Stimulated activated CD4-positive, alpha-beta T cell treated with anti-CD3 and anti-CD28 coated beads, TNF-alpha, amount 100 ng/mL, for 4 hours (primary cell): ENCODE data around the gene SNAI3.
A peak's percentile ranks its signal among the peaks of the same experiment; 100 is the strongest.

Source experiments
- DNase-seq, 3 experiments: peaks; one replicate each; pipeline ENCODE4 v3.0.0-alpha.2; 2020; ENCODE audit warnings: low read depth in 3 of 3

The SNAI3 gene

DNA sequence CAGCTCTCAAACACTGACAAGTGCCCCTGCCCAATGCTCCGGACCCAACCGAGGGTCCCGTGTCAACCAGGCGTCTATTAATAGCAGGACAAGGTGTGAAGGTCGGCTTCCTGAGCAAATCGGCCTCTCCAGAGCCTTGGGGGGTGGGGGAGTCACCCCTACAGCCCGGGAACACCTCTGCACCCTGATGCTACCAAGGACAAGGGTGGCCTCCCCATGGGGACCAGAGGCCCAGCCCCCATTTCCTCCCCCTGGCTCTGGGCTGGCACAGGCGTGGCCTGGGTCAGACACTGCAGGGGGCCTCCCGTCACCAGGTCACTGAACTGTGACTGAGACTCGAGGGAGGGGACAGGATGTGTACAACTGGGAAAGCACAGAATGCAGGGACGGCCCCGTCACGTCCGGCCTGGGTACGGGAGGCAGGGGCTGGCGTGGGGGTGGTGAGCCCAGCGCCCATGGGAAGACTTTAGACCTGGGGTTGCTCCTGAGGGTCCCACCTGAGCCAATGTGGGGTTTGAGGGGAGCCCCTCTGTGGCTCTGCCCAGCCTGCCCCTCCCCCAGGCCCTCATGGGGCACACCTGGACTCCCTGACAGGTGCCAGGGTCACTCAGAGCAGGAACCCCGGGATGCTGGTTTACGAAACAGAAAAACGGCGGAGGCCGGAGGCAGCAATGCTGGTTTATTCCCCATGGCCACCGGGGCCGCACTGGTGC is 34.9 kb downstream of the SNAI3 start:
- peak; percentile 39 to 49 (median 42) for DNase-seq

DNA sequence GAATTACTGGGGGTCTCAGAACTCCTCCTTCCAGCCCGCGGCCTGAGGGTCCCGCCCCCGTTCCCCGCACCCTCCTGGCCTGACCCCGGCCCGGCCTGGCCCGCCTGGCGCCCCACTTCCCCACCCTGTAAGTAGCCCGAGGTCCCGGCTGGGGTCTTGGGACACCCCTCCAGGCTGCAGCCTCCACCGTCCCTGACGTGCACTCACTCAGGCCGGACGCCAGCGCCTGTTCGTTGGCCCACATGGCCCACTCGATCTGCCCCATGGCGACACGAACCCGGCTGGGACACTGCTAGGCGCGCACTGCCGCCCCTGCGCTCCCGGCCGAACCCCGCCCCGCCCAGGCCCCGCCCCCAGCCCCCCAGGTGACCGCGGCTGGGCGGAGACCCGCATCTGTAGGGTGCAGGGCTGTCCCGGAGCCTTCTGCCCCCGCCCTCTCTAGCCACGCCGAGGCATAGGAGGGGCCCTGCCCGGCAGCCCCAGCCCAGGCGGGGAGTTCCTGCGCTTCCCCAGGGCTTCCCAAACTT is 35.5 kb downstream of the SNAI3 start, which contains the start of gene CYBA:
CYBA (minus strand) TSS at position 305 of the 527 bp plus-strand sequence; CDS start at position 265, 40 bp downstream.
- DNase-seq, result peak; percentile 53 to 65 (median 54)

DNA sequence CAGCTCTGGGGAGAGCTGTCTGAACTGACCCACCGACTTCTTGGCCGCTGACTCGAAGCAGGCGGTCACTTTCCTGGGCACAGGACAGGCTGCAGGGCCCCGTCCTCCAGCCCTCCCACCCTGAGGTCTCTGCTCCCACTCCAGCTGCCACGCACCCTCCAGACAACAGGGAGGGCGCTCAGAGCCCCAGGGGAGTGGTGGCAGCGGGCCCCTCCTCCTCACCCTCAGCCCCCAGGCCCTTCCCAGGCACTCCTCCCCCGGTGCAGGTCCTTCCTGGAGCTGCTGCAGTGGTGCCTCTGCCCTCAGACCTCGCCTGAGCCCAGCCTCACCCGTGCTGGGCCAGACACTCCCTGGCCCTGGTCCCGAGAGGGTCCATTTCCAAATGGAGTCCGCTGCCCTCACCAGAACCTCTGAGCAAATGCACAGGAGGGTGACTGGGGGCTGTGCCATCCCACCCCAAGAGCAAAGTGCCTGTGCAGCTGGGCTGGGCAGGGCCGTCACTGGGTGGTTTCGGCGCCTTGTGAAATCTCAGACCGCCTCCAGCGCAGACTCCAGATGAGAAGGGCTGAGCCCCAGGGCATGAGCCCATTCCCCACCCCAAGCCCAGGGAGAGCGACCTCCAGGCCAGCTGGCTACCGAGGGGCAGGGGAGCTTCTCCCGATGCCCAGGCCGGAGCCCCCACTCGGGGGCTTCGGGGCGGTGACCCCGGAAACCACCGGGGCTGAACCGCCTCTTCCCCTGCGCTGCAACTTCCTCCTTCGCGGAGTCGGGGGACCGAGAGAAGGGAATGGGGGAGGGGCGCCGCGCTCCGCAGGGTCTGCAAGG is 36.2 kb downstream of the SNAI3 start:
- no peak for DNase-seq

DNA sequence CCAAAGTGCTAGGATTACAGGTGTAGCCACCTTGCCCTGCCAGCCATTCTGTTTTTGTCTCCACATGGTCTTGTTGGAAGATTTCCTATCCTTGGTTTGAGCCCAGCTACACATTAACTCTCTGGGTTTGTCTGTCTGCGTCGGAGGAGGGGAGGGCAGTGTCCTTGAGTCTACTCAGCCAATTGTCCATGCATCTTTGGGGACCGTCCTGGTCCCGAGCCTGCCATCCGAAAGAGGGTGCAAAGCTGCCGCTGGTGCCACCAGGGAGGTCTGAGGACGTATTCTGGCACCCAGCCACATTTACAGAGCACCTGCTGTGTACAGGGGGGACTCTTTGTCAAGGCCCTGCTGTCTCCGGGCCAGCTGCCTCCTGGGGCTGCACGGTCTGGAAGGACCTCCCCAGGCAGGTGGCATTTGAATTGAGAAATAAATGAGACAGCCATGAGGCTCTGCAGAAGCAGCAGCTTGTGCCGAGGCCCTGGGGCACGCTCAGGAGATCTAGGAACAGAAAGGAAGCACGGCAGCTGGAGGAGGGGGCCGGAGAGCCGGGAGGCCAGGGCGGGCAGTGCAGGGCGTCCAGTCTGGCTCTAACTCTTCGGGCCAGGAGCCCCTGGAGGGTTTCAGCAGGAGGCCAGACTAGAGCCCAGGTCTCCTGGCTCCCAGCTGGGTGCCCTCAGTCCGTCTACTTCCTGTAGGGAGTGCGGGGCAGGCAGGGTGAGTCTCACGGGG is 36.9 kb downstream of the SNAI3 start:
- no peak for DNase-seq

DNA sequence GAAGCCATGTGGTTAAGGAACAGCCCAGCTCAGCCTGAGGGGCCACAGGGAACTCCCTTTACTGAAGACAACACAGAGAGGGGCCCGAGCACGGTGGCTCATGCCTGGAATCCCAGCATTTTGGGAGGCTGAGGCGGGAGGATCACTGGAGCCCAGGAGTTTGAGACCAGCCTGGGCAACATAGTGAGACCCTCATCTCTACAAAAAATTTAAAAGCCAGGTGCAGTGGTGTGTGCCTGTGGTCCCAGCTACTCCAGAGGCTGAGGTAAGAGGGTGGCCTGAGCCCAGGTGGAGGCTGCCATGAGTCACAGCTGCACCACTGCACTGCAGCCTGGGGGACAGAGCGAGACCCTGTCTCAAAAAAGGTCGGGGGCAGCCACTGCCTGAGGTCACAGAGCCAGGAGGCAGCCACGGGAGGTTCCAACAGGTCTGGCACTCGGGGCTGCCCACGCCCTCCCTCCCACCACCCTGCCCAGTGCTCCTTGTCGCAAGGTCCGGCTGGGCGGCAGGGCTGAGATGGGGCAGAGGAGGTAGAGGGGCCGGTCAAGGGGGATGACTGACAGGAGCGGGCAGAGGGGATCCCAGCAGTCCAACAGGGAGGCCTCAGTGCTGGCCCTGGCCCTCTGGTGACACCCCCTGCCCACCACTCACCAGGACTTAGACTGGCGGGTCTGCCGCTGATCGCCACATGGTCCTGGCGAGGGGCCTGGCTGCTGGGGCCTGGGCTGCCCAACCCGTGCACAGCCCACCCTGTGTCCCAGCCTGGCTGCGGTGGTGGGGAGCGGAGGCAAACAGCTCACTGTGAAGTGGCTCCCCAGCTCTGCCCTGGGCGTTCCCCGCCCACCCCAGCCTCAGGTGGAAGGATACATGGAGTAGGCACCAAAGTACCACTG is 38.9 kb downstream of the SNAI3 start:
- no peak for DNase-seq

DNA sequence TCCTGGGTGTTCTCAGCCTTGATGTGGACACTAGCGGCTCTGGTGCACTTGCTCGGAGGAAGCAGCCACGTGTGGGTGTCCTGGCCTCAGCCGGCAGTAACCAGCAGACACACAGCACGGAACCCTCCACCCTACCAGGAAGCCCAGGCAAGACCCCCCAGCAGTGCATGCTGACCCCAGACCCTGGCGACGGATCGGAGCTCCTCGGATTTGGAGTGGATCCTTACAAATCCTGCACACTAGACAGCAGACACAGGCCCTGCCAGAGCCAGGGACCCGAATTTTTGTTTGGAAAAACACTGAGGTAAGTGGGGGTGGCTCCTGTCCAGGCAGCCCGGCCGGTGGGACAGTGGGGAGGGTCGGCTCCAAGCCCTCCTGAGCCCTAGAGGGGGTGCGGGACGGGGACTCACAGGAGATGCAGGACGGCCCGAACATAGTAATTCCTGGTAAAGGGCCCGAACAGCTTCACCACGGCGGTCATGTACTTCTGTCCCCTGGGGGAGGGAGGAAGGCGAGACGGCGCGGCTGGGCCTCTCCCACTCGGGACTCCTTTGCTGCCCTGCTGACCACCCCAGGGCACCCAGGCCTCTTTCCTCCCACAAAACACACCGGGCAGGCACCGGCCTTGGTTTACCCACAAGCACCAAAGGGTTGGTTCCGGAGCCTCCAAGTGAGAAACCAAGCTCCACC is 39.8 kb downstream of the SNAI3 start:
- no peak for DNase-seq

DNA sequence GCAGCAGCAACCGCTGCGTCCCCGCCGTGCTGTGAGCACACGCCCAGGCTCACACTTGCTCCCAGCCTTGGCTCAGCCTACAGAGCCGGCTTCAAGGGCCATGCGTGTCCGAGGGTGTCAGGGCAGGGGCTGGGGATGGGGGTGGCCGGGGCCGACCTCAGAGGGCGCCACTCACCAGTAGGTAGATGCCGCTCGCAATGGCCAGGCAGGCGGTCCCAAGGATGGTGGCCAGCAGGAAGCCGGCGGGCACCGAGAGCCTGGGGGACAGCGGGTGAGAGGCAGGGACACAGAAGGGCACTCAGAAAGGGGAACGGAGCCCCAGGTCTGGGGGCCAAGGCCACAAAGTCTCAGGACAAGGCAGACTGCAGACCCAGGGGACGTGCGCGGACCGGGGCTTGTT is 40.4 kb downstream of the SNAI3 start:
- DNase-seq, result no peak

DNA sequence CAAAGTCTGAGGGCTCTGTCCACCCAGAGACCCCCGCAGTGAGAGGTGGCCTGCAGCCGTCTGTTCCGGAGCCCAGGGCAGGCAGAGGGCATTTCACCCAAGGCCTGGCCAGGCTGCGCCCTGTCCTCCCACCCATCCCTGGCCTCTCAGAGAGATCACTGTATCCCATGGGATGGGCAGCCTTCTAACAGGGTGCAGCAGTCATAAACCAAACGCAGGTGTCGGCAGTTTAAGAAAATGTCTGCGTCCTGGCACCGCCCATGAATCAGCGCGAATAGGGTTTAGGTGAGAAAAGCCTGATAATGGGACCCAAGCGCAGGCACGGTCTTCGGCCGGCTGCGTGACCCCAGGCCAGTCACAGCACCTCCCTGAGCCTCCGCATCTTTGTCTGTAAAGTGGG is 40.9 kb downstream of the SNAI3 start:
- DNase-seq, result no peak

DNA sequence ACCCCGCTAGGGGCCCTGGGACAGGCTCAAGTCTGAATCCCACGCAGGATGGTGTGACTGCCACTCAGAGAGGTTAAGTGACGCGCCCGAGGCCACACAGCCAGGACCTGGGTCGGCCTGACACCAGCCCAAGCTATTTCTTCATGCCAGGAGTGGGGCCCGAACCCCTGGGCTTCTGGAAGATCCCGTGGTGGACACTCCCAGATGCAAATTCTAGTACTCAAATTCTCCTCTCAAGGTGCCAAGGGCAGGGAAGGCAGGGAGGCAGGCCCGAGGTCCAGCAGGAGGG is 42.7 kb downstream of the SNAI3 start:
- no peak for DNase-seq

DNA sequence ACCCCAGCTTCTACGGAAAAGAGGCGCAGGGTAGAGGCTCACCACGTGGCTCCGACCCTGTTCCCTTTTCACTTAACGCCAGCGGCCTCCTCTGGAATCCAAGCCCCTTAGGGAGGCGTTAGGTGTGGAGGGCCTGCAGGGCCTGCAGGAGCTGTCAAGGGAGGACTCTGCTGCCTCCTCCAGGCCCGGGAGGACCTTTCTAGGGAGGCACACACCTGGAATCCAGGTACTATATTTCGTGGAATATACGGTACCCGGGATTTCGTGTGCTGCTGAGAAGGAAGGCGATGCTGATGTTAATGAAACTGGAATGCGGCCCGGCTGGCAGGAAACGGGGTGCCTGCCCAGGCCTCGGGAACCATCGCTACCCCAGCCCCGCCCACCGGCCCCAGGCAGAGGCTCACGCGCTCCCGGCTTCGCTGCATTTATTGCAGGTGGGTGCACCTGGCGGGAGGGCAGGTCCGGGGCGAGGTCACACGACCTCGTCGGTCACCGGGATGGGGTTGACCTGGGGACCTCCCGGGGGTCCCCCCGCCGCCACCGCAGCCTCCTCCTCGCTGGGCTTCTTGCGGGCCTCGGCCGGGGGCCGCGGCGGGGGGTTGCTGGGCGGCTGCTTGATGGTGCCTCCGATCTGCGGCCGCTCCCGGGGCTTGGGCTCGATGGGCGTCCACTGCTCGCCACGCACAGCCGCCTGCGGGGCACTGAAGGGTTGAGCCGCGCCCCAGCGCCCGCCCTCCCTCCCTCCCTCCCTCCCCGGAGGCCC is 43.2 kb downstream of the SNAI3 start:
- DNase-seq, result no peak

DNA sequence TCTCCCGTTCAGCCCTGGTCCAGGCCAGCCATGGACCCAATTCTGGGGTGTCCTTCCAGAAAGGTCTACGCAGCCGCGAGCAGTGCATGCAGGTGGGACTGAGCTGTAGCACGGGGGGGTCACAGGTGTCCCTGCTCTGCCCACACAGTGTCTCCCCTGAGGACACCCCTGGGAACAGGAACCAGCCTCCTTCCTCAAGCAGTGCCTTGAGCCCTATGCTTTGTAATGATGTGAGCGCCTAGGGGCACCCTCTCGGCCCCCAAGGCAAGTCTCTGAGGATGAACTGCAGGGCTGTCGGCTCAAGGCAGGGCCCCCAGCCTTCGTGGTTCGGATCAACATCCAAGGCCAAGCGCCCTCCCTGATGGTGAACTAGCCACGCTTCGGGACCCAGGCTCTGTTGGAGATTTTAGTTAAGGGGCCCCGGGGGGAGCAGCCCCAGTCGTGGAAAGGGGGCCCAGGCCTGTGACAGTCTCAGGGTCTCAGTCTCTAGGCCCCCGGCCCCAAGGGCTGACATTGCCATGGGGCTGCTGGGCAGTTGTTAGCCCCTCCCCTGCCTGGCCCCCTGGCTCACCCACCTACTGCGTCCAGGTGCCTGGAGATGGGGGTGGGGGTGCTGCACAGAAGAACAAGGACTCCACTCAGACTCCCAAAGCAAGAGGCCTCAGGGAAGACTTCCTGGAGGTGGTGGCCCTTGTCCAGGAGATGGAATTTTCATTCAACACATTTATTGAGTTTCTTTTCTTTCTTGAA is 45.6 kb downstream of the SNAI3 start:
- no peak for DNase-seq

DNA sequence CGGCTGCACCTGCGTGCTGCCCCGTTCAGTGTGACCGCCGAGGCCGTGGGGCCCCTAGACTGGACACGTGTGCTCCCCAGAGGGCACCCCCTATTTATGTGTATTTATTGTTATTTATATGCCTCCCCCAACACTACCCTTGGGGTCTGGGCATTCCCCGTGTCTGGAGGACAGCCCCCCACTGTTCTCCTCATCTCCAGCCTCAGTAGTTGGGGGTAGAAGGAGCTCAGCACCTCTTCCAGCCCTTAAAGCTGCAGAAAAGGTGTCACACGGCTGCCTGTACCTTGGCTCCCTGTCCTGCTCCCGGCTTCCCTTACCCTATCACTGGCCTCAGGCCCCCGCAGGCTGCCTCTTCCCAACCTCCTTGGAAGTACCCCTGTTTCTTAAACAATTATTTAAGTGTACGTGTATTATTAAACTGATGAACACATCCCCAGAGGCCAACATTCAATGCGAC is 46.2 kb downstream of the SNAI3 start:
- DNase-seq, result no peak

DNA sequence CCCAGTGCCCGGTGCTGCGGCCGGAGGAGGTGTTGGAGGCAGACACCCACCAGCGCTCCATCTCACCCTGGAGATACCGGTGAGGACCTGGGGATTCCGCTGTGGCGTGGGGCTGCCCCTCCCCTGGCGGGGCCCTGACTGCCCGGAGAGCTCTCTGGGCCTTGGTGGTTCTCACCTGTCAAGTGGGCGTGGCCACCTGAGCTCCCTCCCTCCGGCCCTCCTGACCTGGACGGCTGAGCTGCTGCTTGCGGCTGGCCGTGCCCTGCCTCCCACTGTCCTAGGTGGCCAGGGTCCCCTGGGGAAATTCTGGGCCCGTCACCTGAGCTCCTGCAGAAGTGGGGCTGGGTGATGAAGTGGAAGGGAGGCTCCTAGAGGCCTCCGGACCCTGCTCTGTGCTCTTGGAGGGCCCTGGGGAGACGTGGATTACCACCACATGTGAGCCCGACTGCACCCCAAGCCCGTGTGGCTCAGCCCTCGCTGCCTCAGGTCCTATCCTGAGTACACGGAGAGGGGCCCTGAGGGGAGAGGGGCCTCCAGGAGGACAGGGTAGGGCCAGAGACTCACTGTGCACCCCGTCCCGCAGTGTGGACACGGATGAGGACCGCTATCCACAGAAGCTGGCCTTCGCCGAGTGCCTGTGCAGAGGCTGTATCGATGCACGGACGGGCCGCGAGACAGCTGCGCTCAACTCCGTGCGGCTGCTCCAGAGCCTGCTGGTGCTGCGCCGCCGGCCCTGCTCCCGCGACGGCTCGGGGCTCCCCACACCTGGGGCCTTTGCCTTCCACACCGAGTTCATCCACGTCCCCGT is 46.9 kb downstream of the SNAI3 start:
- DNase-seq, result no peak

DNA sequence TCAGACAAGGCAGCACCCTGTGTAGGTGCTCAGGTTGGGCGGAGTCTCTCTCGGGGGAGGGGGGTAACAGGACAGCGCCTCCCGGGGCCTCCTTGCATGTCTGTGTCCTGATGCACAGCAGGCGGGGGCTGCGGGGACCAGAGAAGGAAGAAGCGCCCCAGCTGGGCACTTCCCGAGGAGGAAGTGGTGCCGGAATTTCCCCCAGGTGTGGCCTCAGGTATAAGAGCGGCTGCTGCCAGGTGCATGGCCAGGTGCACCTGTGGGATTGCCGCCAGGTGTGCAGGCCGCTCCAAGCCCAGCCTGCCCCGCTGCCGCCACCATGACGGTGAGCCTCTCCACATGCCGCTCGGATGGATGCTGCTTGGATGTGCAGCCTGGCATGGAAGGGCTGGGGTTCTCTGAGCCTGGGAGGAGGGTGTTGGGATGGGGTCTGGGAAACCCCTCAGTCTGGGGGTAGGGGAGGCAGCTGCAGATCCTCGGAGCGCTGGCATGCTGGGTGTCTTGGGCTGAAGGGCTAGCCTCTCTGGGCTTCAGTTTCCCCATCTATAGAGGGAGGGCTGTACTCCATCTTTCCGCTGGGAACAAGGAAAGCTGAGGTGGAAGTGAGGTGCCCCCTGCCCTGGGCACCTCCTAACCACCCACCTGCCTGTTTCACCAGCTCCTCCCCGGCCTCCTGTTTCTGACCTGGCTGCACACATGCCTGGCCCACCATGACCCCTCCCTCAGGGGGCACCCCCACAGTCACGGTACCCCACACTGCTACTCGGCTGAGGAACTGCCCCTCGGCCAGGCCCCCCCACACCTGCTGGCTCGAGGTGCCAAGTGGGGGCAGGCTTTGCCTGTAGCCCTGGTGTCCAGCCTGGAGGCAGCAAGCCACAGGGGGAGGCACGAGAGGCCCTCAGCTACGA is 47.7 kb downstream of the SNAI3 start, which contains the start of gene IL17C:
IL17C (plus strand) TSS at position 250 of the 908 bp plus-strand sequence; CDS start at position 320, 70 bp downstream.
- DNase-seq, result no peak

DNA sequence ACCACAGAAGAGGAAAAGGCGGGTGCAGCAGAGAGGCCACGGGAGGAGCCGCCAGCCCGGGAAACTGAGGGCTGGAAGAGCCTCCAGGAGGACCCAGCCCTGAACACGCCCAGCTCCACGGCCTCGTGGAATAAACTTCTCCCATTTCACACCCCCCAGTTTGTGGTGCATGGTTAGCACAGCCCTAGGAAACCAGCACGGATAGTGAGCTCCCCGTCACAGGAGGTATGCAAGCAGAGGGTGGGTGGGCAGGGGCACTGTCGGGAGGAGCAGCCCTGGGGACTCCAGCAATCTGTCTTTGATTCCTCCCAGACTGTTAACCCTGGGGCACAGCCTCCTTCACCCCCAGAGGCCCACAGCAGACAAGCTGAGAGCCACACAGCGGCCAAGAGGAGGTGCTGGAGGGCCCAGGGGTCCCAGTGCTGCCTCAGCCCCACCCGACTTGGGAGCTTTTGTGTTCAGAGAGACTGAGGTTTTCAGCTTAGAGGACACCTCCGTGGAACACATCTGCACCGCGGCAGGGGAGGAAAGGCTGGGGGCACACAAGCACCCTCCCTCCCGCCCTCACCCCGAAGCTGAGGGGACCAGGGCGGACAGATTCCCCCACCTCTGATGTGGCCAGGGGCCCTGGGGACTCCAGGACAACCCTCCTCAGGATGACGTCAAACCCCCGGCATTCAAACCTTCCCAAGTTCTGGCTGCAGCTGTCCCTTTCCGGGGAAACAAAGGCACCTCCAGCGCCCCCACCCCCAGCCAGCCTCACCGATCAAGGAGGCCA is 49.6 kb downstream of the SNAI3 start:
- DNase-seq, result no peak

DNA sequence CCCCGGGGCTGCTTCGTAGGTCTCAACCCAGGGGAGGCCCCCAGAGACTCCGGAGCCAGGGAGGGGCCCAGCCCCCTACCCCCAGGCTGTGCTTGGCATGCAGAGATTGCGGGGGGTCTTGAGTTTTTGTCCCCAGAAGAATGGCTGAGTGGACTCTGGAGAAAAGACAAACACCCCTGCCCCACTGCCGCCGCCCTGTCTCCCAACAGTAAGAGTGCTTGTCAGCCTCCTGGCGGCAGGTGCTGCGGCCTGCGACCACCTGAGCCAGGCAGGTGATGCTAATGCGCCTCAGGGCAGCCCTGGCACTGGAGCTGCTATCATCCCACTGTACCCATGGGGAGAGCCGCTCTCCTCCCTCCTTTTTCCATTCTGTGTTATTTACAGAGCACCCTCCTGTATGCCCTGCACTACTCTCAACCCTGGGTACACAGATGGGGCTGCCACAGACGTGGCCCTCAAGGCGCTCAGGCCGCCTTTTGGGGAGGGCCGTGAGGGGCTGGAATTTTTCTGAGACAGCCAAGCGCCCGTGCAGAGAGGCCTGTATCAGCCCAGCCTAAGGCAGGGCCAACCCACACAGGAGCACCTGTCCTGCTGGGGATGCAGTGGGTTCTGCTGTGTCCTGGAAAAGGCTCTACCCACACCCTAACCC is 50.5 kb downstream of the SNAI3 start:
- DNase-seq, result no peak
